ENCODE data around the gene TMEM181. TPM values are rescaled to one million over a fixed set of nuclear protein-coding genes. Genes with fewer than 3 reads are reported as not detected.
"Not testable (repeated sequence)": the region's sequence is repeated elsewhere in the genome, so short reads cannot be mapped to it uniquely, and the experiment has no call there.

The TMEM181 gene
- polyA plus RNA-seq, 4 donors: 20.5 to 24.7 (median 22.5) TPM

DNA sequence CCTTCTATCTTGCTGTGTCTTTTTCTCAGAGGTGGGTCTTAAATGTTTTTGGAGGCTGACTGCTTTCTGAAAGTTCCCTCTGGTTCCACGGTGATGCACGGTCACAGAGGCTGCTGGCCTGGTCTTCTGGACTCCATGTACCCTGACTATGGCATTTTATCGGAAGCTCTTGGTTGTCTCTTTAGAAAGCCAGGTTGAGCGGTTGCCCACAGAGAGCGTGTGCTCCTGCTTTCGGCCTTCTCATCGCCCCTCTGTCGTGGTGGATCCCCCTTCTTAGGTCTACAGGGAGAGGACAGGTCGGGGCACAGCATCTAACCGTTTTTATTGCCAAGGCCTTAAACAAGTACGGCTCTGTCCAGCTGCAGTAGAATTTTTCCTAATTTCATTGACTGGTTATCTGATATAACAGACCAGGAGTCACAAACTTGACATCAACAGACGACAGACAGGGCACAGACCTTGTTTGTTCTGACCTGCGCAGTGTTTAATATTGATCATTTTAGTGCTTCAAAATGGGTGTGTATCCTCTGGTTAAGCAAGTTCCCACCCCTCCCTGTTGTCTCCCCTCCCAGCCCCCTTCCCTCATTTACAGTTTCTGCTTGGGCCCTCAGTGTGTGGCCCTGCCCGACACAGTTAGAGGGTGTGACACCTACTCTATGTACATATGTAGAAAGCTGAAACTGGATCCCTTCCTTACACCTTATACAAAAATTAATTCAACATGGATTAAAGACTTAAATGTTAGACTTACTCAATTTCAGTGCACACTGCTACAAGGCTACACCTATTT, 114.6 kb downstream of the TMEM181 start:
- no peak for DNase-seq (ENCODE audit: low read depth in 4 of 4, low spot score in 2 of 4)

DNA sequence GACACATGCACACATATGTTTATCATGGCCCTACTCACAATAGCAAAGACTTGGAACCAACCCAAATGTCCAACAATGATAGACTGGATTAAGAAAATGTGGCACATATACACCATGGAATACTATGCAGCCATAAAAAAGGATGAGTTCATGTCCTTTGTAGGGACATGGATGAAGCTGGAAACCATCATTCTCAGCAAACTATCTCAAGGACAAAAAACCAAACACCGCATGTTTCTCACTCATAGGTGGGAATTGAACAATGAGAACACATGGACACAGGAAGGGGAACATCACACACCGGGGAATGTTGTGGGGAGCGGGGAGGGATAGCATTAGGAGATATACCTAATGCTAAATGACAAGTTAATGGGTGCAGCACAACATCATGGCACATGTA, 117.2 kb downstream of the TMEM181 start:
- not testable (repeated sequence) for DNase-seq (ENCODE audit: low read depth in 4 of 4, low spot score in 2 of 4)

DNA sequence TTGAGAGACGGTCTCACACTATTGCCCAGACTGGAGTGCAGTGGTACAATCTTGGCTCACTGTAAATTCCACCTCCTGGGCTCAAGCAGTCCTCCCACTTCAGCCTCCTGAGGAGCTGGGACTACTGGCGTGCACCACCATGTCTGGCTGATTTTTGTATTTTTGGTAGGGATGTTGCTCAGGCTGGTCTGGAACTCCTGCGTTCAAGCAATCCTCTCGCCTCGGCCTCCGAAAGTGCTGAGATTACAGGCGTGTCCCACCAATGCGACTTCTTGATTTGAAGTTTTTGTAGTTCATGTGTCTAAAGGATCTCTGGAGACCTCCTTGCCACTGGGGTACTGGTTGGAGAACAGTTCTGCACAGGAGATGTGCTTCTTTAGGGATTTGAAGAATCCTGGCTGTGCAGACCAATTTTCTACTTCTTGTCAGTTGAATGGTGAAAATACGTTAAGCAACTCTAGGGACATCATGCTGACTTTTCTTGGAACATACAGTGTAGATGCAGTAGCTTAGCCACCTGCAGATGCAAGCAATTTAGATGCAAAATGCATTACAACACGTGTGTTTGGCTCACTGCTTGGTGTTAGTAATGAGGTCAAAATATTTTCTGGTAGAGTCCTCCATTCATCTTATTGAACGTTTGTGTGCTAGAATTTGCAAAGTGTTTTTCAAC, 118.2 kb downstream of the TMEM181 start:
- no peak for DNase-seq (ENCODE audit: low read depth in 4 of 4, low spot score in 2 of 4)

DNA sequence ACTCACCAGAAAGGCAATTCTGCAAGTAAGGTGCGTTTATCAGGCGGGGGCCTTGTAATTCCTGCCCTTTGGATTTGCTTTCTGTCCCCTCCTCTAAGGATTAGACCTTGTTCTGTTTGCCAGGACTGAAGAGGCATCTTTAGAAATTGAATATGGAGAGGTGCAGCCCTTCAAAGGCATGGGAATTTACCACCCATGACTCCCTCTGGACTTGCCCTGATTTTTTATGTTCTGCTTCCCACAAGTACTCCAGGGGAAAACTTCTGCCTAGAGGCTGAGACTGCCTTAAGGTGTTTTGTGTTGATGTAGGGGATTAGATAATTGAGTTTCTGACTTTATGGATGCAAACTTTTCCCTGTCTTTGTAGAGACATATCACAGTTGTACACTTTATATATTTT, 120.1 kb downstream of the TMEM181 start:
- DNase-seq (ENCODE audit: low read depth in 4 of 4, low spot score in 2 of 4): no peak

DNA sequence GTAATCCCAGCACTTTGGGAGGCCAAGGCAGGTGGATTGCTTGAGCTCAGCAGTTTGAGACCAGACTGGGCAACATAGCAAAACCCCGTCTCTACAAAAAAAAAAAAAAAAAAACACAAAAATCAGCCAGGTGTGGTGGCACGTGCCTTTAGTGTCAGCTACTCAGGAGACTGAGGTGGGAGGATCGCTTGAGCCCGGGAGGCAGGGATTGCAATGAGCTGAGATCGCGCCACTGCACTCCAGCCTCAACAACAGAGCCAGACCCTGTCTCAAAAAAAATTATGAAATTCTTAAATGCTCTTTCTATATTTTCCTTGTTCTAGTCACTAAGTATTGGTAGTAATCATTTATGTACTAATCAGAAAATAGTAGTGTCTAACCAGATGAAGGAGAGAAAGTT, 120.6 kb downstream of the TMEM181 start:
- no peak for DNase-seq (ENCODE audit: low read depth in 4 of 4, low spot score in 2 of 4)

DNA sequence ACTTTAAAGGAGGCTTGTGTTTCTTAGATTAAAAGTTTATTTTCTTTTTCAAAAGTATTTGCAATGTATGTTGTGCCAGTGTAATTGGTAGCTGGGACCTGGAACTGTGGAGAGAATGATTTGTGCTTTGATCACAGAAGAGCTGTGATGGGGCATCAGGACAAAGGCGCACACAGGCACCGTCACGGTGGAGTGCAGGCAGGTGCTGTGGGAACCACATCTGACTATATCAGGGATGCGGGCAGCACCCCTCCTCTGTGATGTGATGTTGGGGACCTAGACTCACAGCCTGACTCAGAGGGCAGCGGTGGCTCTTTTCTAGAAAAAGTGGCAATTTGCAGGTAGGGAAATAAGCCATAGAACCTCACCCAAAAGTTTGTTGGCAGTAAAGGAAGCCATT, 124.4 kb downstream of the TMEM181 start:
- DNase-seq (ENCODE audit: low read depth in 4 of 4, low spot score in 2 of 4): no peak

DNA sequence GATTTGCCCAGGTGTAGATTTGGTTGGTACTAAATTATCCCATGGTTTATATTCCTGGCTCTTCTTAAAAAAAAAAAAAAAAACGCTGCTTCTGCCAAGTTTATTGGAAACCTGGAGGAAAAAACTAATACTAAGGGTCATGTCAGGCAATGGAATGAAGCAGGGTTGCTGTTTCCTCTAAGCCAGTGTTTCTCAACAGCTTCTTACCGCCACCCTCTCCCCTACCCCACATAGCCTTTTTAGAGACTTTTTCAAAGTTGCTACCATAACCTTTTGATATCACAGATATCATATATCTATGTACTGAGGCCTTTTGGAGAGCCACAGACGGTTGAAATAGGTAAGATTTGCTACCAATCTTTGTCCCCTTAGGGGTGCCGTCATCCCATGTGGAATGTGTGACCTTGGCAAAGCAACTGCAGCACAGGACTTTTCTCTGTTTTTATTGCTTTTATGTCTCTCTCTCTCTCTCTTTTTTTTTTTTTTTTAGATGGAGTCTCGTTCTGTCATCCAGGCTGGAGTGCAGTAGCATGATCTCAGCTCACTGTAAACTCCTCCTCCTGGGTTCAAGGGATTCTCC, 124.9 kb downstream of the TMEM181 start:
- DNase-seq (ENCODE audit: low read depth in 4 of 4, low spot score in 2 of 4): no peak

Other genes with a start within 250 kb of the TMEM181 start
- gene TULP4, start 247.6 kb upstream of the TMEM181 start, polyA plus RNA-seq (ENCODE audit: insufficient read length in 4 of 4): 10 to 100 TPM; 15.5 to 24.5 (median 20.7) TPM
- gene DYNLT1, start 84.7 kb downstream of the TMEM181 start, polyA plus RNA-seq (ENCODE audit: insufficient read length in 4 of 4): 100 to 1,000 TPM; 149 to 203 (median 166) TPM
- 1 to 10 TPM; 3.3 to 4.8 (median 3.5) TPM for gene SYTL3, start 90.0 kb downstream of the TMEM181 start, polyA plus RNA-seq (ENCODE audit: insufficient read length in 4 of 4)

All from left renal cortex interstitium (tissue), 4 donors.